ENCODE results near the gene FA2H. TPM values are rescaled to one million over a fixed set of nuclear protein-coding genes. Genes with fewer than 3 reads are reported as not detected.

FA2H gene
- polyA plus RNA-seq, 2 of the 4 experiments (the other 2 are of a cell fraction), result 5.6 to 7.1 TPM

DNA sequence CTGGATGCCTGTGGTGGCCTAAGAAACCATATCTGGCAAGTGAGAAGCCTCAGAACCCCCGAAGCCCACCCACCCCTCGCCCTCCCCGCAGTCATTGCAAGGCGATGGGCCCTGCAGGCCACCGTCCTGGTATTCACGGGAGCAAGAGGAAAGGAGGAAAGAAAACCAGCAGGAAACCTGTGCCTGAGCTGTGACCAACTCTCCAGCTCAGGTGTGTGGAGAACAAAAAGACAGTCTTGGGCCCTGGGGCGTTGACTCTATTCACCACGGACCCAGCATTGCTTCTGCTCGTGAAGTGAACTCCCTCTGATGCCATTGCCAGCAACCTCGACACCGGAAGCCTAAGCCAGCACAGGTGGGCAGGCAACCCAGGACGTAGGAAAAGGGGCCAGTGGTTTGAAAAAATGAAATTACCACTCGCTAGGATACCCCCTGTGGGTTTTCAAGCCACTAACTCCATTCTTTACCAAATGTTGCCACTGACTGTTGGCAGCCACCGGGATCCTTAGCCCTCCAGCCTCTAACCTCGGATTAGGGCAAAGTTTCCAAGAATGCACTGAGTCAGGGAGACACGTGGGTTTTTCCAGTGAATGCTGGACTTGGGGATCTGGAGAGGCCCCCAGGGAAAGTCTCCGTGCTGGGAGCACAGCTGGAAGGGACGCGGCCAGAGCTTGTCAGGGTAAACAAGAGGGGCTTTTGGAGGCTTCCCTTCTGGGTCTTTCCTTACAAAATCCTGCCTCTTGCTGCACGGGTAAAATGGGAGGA lies 25.1 kb downstream of the FA2H start (continued):
- TF ChIP-seq, protein P1, sequence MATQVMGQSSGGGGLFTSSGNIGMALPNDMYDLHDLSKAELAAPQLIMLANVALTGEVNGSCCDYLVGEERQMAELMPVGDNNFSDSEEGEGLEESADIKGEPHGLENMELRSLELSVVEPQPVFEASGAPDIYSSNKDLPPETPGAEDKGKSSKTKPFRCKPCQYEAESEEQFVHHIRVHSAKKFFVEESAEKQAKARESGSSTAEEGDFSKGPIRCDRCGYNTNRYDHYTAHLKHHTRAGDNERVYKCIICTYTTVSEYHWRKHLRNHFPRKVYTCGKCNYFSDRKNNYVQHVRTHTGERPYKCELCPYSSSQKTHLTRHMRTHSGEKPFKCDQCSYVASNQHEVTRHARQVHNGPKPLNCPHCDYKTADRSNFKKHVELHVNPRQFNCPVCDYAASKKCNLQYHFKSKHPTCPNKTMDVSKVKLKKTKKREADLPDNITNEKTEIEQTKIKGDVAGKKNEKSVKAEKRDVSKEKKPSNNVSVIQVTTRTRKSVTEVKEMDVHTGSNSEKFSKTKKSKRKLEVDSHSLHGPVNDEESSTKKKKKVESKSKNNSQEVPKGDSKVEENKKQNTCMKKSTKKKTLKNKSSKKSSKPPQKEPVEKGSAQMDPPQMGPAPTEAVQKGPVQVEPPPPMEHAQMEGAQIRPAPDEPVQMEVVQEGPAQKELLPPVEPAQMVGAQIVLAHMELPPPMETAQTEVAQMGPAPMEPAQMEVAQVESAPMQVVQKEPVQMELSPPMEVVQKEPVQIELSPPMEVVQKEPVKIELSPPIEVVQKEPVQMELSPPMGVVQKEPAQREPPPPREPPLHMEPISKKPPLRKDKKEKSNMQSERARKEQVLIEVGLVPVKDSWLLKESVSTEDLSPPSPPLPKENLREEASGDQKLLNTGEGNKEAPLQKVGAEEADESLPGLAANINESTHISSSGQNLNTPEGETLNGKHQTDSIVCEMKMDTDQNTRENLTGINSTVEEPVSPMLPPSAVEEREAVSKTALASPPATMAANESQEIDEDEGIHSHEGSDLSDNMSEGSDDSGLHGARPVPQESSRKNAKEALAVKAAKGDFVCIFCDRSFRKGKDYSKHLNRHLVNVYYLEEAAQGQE (IDR thresholded peaks at IDR 0.05), result no peak
- TF ChIP-seq FOSL2 (IDR thresholded peaks at IDR 0.05), result no peak
- TF ChIP-seq FOSL2 (CRISPR knock-in tag; IDR thresholded peaks at IDR 0.05), result no peak
- TF ChIP-seq, protein P2, sequence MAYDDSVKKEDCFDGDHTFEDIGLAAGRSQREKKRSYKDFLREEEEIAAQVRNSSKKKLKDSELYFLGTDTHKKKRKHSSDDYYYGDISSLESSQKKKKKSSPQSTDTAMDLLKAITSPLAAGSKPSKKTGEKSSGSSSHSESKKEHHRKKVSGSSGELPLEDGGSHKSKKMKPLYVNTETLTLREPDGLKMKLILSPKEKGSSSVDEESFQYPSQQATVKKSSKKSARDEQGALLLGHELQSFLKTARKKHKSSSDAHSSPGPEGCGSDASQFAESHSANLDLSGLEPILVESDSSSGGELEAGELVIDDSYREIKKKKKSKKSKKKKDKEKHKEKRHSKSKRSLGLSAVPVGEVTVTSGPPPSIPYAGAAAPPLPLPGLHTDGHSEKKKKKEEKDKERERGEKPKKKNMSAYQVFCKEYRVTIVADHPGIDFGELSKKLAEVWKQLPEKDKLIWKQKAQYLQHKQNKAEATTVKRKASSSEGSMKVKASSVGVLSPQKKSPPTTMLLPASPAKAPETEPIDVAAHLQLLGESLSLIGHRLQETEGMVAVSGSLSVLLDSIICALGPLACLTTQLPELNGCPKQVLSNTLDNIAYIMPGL (CRISPR knock-in tag; IDR thresholded peaks at IDR 0.05; ENCODE audit: borderline replicate concordance), result no peak
- no peak for TF ChIP-seq EHF (CRISPR knock-in tag; IDR thresholded peaks at IDR 0.05)
- no peak for TF ChIP-seq POLR2AphosphoS2 (conservative IDR thresholded peaks at IDR 0.05; ENCODE audit: low read length)
- TF ChIP-seq SMC3 (IDR thresholded peaks at IDR 0.05), result no peak

DNA sequence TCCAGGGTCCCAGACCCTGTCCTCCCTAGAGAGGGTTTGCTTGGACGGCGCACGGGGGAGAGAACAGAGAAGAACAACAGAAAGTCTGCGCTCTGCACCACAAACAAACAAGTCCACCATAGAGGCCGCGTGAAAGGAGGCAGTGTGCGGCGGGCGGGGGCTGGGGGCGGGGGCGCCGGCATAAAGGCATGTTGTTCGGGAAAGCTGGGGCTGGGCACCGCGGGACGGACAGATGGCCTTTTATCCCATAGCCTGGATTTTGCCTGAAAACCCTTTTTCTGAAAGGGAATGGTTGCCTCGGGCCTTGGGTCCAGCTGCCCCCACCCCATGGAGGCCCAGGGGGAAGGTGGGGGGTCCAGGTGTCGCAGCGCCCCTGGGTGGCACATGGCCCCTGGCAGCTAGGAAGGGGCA lies 26.0 kb downstream of the FA2H start:
- Histone ChIP-seq H3K4me1 (peaks cover 27% of the 10 kb centered on the region), H3K4me2 (no peak overlapping the region), H3K9me3 (no peaks in the 10 kb centered on the region), H3K4me3 (no peak overlapping the region), H3K27ac (peak overlapping the region in 1 of 2 experiments; percentile 58; a peak in 3 of 6 replicates)
- FAIRE-seq, result no peak
- ATAC-seq, result no peak
- no peak for DNase-seq (ENCODE audit: low read depth in 1 of 2, low spot score in 1 of 2)
- POLR2A ChIA-PET, result no interaction called here
- CTCF ChIA-PET, result interaction anchor here (0.5 to 1.9 kb wide), 5 partner anchors 16 to 227 kb away, joined by 3 to 7 read pairs (median 5); partner anchors contain the start of gene FA2H
- no peak for TF ChIP-seq HOXB5 (CRISPR knock-in tag; IDR thresholded peaks at IDR 0.05)
- no peak for TF ChIP-seq ESRRA (IDR thresholded peaks at IDR 0.05; ENCODE audit: borderline replicate concordance, low read length)
- TF ChIP-seq RARB (CRISPR knock-in tag; IDR thresholded peaks at IDR 0.05), result no peak
- no peak for TF ChIP-seq RCOR1 (IDR thresholded peaks at IDR 0.05; ENCODE audit: low read depth, low read length)
- TF ChIP-seq NPAS2 (CRISPR knock-in tag; IDR thresholded peaks at IDR 0.05; ENCODE audit: borderline replicate concordance), result no peak
- TF ChIP-seq, protein P3, sequence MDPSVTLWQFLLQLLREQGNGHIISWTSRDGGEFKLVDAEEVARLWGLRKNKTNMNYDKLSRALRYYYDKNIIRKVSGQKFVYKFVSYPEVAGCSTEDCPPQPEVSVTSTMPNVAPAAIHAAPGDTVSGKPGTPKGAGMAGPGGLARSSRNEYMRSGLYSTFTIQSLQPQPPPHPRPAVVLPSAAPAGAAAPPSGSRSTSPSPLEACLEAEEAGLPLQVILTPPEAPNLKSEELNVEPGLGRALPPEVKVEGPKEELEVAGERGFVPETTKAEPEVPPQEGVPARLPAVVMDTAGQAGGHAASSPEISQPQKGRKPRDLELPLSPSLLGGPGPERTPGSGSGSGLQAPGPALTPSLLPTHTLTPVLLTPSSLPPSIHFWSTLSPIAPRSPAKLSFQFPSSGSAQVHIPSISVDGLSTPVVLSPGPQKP (IDR thresholded peaks at IDR 0.05; ENCODE audit: low read depth, low read length), result no peak
- WGBS (ENCODE audit: missing lambda C conversion rate), result 94% methylated on average over 14 of the region's 19 CpGs

DNA sequence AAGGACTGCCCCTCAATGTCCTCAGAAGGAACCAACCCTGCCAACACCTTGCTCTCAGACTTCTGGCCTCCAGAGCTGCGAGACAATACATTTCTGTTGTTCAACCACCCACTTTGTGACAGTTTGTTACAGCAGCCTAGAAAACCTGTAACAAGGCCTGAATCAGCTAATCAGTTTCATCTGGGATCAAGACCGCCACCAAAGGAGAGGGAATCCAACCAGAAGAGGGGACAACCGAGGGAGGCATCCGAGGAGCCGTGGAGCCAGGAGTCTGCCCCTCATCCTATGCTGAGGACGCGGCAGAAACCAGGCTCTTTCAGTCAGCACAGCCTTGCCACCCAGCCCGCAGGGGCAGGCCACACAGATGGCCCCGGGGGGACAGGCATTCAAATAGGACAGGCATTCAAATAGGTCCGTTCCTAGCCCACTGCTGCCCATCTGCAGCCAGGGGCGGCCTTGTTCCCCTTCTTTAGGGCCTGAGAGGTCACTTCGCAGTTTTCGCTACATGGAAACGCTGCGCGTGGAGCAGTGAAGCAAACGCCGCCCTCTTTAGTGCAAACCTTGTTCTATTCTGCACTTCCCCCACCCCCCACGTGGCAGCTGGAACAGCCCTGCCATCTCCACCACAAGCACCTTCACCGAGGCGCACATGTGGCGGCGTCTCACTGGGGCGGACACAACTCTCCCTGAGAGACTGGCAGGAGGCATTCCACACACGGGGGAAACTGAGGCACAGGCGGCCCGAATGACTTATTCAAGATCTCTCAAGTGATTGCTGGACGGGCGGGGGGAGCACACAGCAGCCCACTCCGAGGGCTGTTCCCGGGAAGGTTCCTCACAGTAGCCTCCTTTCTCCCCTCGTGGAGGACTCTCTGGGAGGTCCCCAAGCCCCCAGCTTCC lies 26.7 kb downstream of the FA2H start:
- ATAC-seq (no peak), DNase-seq (ENCODE audit: low read depth in 1 of 2, low spot score in 1 of 2) (no peak), FAIRE-seq (no peak)
- Histone ChIP-seq H3K4me3 (no peak overlapping the region), H3K27ac (peak overlapping the region; percentile 23 to 58; a peak in 4 of 6 replicates), H3K4me1 (peaks cover 32% of the 10 kb centered on the region), H3K4me2 (no peak overlapping the region), H3K9me3 (no peaks in the 10 kb centered on the region)
- CTCF ChIA-PET, result interaction anchor here (0.5 to 1.5 kb wide), 2 partner anchors 114 to 228 kb away, joined by 3 to 7 read pairs; no protein-coding TSS in a partner anchor
- 89% methylated on average over 30 of the region's 32 CpGs for WGBS (ENCODE audit: missing lambda C conversion rate)
- POLR2A ChIA-PET, result no interaction called here
- TF ChIP-seq, protein P1 (IDR thresholded peaks at IDR 0.05), result no peak
- TF ChIP-seq FOSL2 (IDR thresholded peaks at IDR 0.05) (no peak), FOSL2 (CRISPR knock-in tag; IDR thresholded peaks at IDR 0.05) (no peak), CHD2 (IDR thresholded peaks at IDR 0.05; ENCODE audit: low read length, partially characterized antibody) (no peak), RNF2 (IDR thresholded peaks at IDR 0.05; ENCODE audit: borderline replicate concordance, low read depth) (no peak), JUN (IDR thresholded peaks at IDR 0.05) (no peak), EHF (CRISPR knock-in tag; IDR thresholded peaks at IDR 0.05) (no peak), POLR2A (IDR thresholded peaks at IDR 0.05; ENCODE audit: low read length) (no peak), RAD21 (conservative IDR thresholded peaks at IDR 0.05 in 1 of 2, IDR thresholded peaks at IDR 0.05 in 1 of 2) (no peak), SREBF2 (IDR thresholded peaks at IDR 0.05) (no peak), HDAC2 (IDR thresholded peaks at IDR 0.05) (no peak), ZSCAN20 (CRISPR knock-in tag; IDR thresholded peaks at IDR 0.05) (no peak), HOXA7 (CRISPR knock-in tag; IDR thresholded peaks at IDR 0.05) (no peak)
